ENCODE results near the gene RAPGEF3. TPM values are rescaled to one million over a fixed set of nuclear protein-coding genes. Genes with fewer than 3 reads are reported as not detected.

The RAPGEF3 gene
- total and polyA plus RNA-seq, 2 of the 8 experiments (the other 6 are each of a cell fraction or from before 2014, with no cell fraction given): 5.0 to 9.4 TPM

- no peak for TF ChIP-seq USF2 (IDR thresholded peaks at IDR 0.05; ENCODE audit: low read length)
- no peak for TF ChIP-seq SIX5 (IDR thresholded peaks at IDR 0.05; ENCODE audit: low read depth, low read length)
Measured at GRCh38 chr12:47766502-47767215, 8.0 kb upstream of the RAPGEF3 start (continued).

Data from H1 (cell line).